Measurements from ENCODE around the gene TAS1R3.

- TF ChIP-seq, protein P1, sequence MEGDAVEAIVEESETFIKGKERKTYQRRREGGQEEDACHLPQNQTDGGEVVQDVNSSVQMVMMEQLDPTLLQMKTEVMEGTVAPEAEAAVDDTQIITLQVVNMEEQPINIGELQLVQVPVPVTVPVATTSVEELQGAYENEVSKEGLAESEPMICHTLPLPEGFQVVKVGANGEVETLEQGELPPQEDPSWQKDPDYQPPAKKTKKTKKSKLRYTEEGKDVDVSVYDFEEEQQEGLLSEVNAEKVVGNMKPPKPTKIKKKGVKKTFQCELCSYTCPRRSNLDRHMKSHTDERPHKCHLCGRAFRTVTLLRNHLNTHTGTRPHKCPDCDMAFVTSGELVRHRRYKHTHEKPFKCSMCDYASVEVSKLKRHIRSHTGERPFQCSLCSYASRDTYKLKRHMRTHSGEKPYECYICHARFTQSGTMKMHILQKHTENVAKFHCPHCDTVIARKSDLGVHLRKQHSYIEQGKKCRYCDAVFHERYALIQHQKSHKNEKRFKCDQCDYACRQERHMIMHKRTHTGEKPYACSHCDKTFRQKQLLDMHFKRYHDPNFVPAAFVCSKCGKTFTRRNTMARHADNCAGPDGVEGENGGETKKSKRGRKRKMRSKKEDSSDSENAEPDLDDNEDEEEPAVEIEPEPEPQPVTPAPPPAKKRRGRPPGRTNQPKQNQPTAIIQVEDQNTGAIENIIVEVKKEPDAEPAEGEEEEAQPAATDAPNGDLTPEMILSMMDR (IDR thresholded peaks at IDR 0.05): no peak
- no peak for TF ChIP-seq POLR2A (IDR thresholded peaks at IDR 0.05)
Observed at GRCh38 chr1:1292442-1292779, 38.7 kb upstream of the TAS1R3 start.

Data from lower leg skin (tissue), 3 donors.